Small intestine (tissue), 7 donors: ENCODE results near the gene TRIP4. TPM values are rescaled to one million over a fixed set of nuclear protein-coding genes. Genes with fewer than 3 reads are reported as not detected.

Experiments used
- DNase-seq, 2 donors: peaks; one replicate each; pipeline versions ENCODE4 v3.0.0 to v3.0.0-alpha.2; 2013
- FAIRE-seq: peaks from 2 replicates; lab custom pipeline; 2012; peaks lifted over from hg19 to GRCh38; lab: Jason Lieb, UNC
- H3K27ac ChIP-seq, 3 donors: one replicate each; pipeline ENCODE4 v1.5.1; 2013; ENCODE audit warnings: low read length in 2 of 3, mild to moderate bottlenecking in 2 of 3, control low read depth in 1 of 3, inconsistent platforms in 1 of 3, low read depth in 1 of 3, moderate library complexity in 1 of 3
- H3K27me3 ChIP-seq, 3 donors: one replicate each; pipeline ENCODE4 v1.6.1; 2013; ENCODE audit warnings: low read length in 3 of 3, inconsistent platforms in 1 of 3; ENCODE audit not compliant: control insufficient read depth in 3 of 3, insufficient read depth in 3 of 3
- H3K36me3 ChIP-seq, 3 donors: one replicate each; pipeline ENCODE4 v1.6.1; 2013; ENCODE audit warnings: low read length in 3 of 3, inconsistent platforms in 1 of 3, low read depth in 1 of 3, mild to moderate bottlenecking in 1 of 3, moderate library complexity in 1 of 3; ENCODE audit not compliant: control insufficient read depth in 3 of 3, insufficient read depth in 2 of 3
- H3K4me1 ChIP-seq, 3 donors: one replicate each; pipeline ENCODE4 v1.6.1; 2013; ENCODE audit warnings: low read length in 2 of 3, inconsistent platforms in 1 of 3, low read depth in 1 of 3, mild to moderate bottlenecking in 1 of 3, moderate library complexity in 1 of 3; ENCODE audit not compliant: control insufficient read depth in 3 of 3, insufficient read depth in 2 of 3
- H3K4me3 ChIP-seq, 3 donors: one replicate each; pipeline ENCODE4 v1.5.1; 2013; ENCODE audit warnings: low read length in 3 of 3, control low read depth in 1 of 3, inconsistent platforms in 1 of 3, low read depth in 1 of 3, mild to moderate bottlenecking in 1 of 3, moderate library complexity in 1 of 3
- H3K9me3 ChIP-seq, 2 donors: one replicate each; pipeline ENCODE4 v1.6.1; 2013; ENCODE audit warnings: low read depth in 1 of 2, low read length in 1 of 2; ENCODE audit not compliant: control insufficient read depth in 2 of 2, insufficient read depth in 1 of 2
- WGBS, 3 donors: extraction: QIAGEN DNeasy Blood & Tissue Kit; methylation state at CpG; one replicate each; pipeline ENCODE4 v1.1.7; 2013; 5-methylcytosine and 5-hydroxymethylcytosine counted together
- polyA plus RNA-seq, 4 donors: library from polyadenylated mRNA; stranded (reverse) in 3 of 4; unstranded in 1 of 4; fragments of 200-250 nt in 3 of 4; fragments of 120-200 nt in 1 of 4; gene quantifications; one replicate each; pipeline versions ENCODE4 v1.2.1 to v1.2.3, GENCODE V29; 2013
- donor health status: healthy with polysubstance abuse.
- donor health status: control.
- donor health status: control.
- donor health status: Bipolar disorder and iron deficiency.
- donor health status: healthy.

Gene TRIP4
- polyA plus RNA-seq, 4 donors: 21.9 to 63.3 (median 30.7) TPM

DNA sequence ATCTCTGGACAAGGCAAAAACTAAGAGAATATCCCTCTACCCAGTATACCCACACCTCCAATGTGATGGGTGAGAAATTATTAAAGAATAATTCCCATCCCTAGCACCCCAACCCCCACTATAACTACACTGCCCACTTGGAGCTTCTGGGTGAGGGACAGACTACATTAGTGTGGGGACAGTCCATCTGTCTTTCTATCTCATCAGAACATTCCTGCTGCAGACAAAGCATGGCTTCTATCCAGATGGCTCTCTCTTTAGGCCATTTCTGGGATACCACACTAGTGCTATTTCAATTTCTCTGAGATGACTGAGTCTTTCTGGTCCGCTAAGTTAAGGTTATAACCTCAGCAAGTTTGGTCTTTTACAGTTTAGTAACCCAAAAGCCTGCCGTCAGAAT, 38.3 kb upstream of the TRIP4 start:
- no peaks in the 10 kb centered on the region for H3K9me3 ChIP-seq
- no peak overlapping the region for H3K4me3 ChIP-seq
- H3K36me3 ChIP-seq: peaks cover 0 to 24% (median 1%) of the 10 kb centered on the region in 3 donors
- WGBS, 3 donors: 94 to 98% (median 94%) methylated on average over 2 of the region's 2 CpGs
- no peaks in the 10 kb centered on the region for H3K4me1 ChIP-seq
- no peak overlapping the region for H3K27ac ChIP-seq
- no peak for DNase-seq
- no peaks in the 10 kb centered on the region for H3K27me3 ChIP-seq
- FAIRE-seq: no peak

- DNase-seq: no peak
- Histone ChIP-seq H3K9me3 (no peaks in the 10 kb centered on the region), H3K27me3 (no peaks in the 10 kb centered on the region), H3K4me1 (peaks cover 0 to 3% (median 0%) of the 10 kb centered on the region in 3 donors), H3K36me3 (peaks cover 0 to 22% (median 1%) of the 10 kb centered on the region in 3 donors), H3K4me3 (no peak overlapping the region), H3K27ac (no peak overlapping the region)
- 60 to 89% (median 73%) methylated on average over 7 of the region's 7 CpGs for WGBS, 3 donors
- FAIRE-seq: no peak
Observed at GRCh38 chr15:64351265-64351664, 36.4 kb upstream of the TRIP4 start.

DNA sequence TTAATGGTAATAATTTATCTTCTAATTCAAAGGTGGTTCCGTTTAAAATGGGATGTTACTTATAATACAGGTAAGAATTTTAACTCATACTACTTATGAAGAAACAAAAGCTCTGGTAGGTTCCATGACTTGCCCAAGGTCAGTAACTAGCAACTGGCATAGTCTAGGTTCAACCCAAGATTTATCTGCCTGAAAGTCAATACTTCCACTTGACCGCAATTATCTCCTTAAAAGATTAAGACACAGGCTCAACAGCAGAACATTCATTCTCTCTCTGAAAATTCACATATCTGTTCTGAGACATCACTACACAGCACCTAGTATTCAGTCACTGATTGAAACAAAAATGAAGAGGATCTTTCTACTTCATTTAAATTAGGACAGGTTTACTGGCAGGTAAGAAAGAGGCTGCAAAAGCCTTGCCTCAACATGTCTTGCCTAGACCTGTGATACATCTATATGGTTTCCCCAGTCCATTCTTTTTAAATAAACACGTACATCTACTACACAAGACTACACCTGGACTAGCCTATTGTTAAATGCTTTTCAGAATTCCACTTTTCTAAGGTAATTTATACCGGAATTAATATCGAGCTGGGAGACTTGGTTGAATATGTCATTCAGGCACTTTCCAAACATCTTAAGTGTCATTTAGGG, 32.8 kb upstream of the TRIP4 start:
- Histone ChIP-seq H3K36me3 (peaks cover 0 to 12% (median 0%) of the 10 kb centered on the region in 3 donors), H3K4me3 (peak overlapping the region; percentile 11 to 98 (median 76)), H3K27ac (peak overlapping the region in 1 of 3 donors; percentile 84), H3K4me1 (peaks cover 0 to 4% (median 3%) of the 10 kb centered on the region in 3 donors), H3K9me3 (no peaks in the 10 kb centered on the region), H3K27me3 (no peaks in the 10 kb centered on the region)
- no peak for FAIRE-seq
- peak in 1 of 2 donors; percentile 10 for DNase-seq
- 11 to 30% (median 18%) methylated on average over 5 of the region's 5 CpGs for WGBS, 3 donors

GRCh38 chr15:64355348-64355943, 32.2 kb upstream of the TRIP4 start:
- Histone ChIP-seq H3K4me1 (peaks cover 0 to 4% (median 3%) of the 10 kb centered on the region in 3 donors), H3K27ac (peak overlapping the region in 2 of 3 donors; percentile 67 to 84), H3K4me3 (peak overlapping the region; percentile 75 to 98 (median 76)), H3K36me3 (peaks cover 0 to 12% (median 0%) of the 10 kb centered on the region in 3 donors), H3K9me3 (no peaks in the 10 kb centered on the region), H3K27me3 (no peaks in the 10 kb centered on the region)
- DNase-seq (peak; percentile 18 to 48), FAIRE-seq (no peak)
- WGBS, 3 donors: 1% methylated on average over 26 to 30 of the region's 30 CpGs

GRCh38 chr15:64355944-64356709, 31.5 kb upstream of the TRIP4 start, which contains the start of gene CSNK1G1:
TSS of gene CSNK1G1 (minus strand) at chr15:64356173. CDS start at chr15:64300499, 55,674 bp downstream.
- FAIRE-seq (no peak), DNase-seq (peak; percentile 92 to 97)
- 0 to 1% (median 0%) methylated on average over 34 to 42 of the region's 42 CpGs for WGBS, 3 donors
- Histone ChIP-seq H3K4me1 (peaks cover 0 to 4% (median 3%) of the 10 kb centered on the region in 3 donors), H3K27ac (peak within 1 kb of the TSS in 2 of 3 donors; percentile 79 to 84), H3K27me3 (no peaks in the 10 kb centered on the region), H3K36me3 (peaks cover 0 to 12% (median 0%) of the 10 kb centered on the region in 3 donors), H3K4me3 (peak within 1 kb of the TSS; percentile 75 to 98 (median 76)), H3K9me3 (no peaks in the 10 kb centered on the region)

- Histone ChIP-seq H3K36me3 (peaks cover 0 to 8% (median 0%) of the 10 kb centered on the region in 3 donors), H3K9me3 (no peaks in the 10 kb centered on the region), H3K27me3 (no peaks in the 10 kb centered on the region), H3K4me1 (peaks cover 0 to 4% (median 3%) of the 10 kb centered on the region in 3 donors), H3K4me3 (peak overlapping the region in 2 of 3 donors; percentile 76 to 98), H3K27ac (peak overlapping the region in 1 of 3 donors; percentile 84)
- FAIRE-seq (no peak), DNase-seq (no peak)
- 43 to 48% (median 47%) methylated on average over 5 of the region's 5 CpGs for WGBS, 3 donors
Observed at GRCh38 chr15:64356710-64357040, 31.0 kb upstream of the TRIP4 start.

DNA sequence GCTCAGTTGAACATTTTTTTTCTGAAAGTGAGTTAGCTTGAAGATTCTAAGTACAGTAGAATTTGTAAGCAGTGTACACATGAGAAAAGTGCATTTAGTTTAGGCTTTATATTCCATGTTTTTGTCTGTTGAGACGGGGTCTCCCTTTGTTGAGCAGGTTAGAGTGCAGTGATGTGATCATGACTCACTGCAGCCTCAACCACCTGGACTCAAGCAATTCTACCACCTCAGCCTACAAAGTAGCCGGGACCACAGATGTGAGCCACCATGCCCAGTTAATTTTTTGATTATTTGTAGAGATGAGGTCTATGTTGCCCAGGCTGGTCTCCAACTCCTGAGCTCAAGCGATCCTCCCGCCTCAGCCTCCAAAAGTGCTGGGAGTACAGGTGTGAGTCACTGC, 26.4 kb upstream of the TRIP4 start:
- Histone ChIP-seq H3K9me3 (no peaks in the 10 kb centered on the region), H3K4me1 (peaks cover 0 to 4% (median 0%) of the 10 kb centered on the region in 3 donors), H3K27ac (no peak overlapping the region), H3K36me3 (peaks cover 0 to 5% (median 0%) of the 10 kb centered on the region in 3 donors), H3K27me3 (no peaks in the 10 kb centered on the region), H3K4me3 (no peak overlapping the region)
- no peak for DNase-seq
- no peak for FAIRE-seq
- 94 to 98% (median 96%) methylated on average over 4 of the region's 4 CpGs for WGBS, 3 donors

GRCh38 chr15:64369078-64369607, 18.5 kb upstream of the TRIP4 start:
- H3K9me3 ChIP-seq: no peaks in the 10 kb centered on the region
- no peaks in the 10 kb centered on the region for H3K4me1 ChIP-seq
- H3K36me3 ChIP-seq: peaks cover 0 to 15% (median 0%) of the 10 kb centered on the region in 3 donors
- 67 to 80% (median 75%) methylated on average over 2 of the region's 2 CpGs for WGBS, 3 donors
- no peaks in the 10 kb centered on the region for H3K27me3 ChIP-seq
- H3K27ac ChIP-seq: no peak overlapping the region
- DNase-seq: no peak
- no peak overlapping the region for H3K4me3 ChIP-seq
- FAIRE-seq: no peak
